Measurements from ENCODE around the gene REM1.

DNA sequence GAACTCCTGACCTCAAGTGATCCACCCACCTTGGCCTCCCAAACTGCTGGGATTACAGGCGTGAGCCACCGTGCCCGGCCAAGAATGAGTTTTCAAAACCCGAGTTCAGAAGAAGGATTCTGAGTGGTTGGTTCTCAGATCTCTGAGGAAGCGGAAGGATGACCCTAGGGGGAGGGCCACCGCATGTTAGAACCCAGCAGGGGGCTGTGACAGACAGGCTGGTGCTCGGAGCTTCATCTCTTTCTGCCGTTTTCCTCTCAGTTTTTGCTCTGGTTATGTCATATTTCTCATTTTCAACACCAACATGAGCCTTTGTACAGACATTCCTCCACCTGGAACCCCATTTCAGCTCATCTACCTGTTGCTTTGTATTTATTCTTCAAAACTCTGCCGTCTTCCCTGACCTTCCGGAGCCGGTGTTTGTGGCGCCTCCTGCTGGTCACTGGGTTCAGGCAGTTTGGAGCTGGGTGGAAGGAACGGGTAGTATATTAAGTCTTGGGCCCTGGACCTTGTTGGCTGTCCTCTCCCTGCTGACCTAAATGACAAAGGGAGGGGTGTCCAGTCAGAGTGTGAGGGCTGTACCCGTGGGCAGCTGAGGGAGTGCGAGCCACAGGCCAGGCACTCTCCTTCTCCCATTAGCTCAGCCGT is 35.0 kb upstream of the REM1 start, which contains the start of gene DEFB123:
- TF ChIP-seq, protein P1, sequence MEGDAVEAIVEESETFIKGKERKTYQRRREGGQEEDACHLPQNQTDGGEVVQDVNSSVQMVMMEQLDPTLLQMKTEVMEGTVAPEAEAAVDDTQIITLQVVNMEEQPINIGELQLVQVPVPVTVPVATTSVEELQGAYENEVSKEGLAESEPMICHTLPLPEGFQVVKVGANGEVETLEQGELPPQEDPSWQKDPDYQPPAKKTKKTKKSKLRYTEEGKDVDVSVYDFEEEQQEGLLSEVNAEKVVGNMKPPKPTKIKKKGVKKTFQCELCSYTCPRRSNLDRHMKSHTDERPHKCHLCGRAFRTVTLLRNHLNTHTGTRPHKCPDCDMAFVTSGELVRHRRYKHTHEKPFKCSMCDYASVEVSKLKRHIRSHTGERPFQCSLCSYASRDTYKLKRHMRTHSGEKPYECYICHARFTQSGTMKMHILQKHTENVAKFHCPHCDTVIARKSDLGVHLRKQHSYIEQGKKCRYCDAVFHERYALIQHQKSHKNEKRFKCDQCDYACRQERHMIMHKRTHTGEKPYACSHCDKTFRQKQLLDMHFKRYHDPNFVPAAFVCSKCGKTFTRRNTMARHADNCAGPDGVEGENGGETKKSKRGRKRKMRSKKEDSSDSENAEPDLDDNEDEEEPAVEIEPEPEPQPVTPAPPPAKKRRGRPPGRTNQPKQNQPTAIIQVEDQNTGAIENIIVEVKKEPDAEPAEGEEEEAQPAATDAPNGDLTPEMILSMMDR (IDR thresholded peaks at IDR 0.05; ENCODE audit: low read length) = peak; percentile 32
- TF ChIP-seq EZH2 (optimal IDR thresholded peaks at IDR 0.05; ENCODE audit: low read depth, low read length) = no peak
- no peak for TF ChIP-seq EZH2phosphoT487 (IDR thresholded peaks at IDR 0.05; ENCODE audit: low read length)

Measured in MM.1S (cell line).